ENCODE data around the gene FAM222A. TPM values are rescaled to one million over a fixed set of nuclear protein-coding genes. Genes with fewer than 3 reads are reported as not detected.

FAM222A gene
- total RNA-seq, 1 donor from 2014 or later = 0.73 TPM

GRCh38 chr12:109697270-109697553 is 16.4 kb upstream of the FAM222A start:
- no peak for DNase-seq

GRCh38 chr12:109697877-109698468 is 15.7 kb upstream of the FAM222A start:
- Mint-ChIP-seq H3K4me3 (no peak overlapping the region), H3K27me3 (peaks cover 15% of the 10 kb centered on the region), H3K9me3 (peaks cover 2% of the 10 kb centered on the region), H3K27ac (no peak overlapping the region), H3K36me3 (ENCODE audit: low read depth) (no peaks in the 10 kb centered on the region), H3K4me1 (no peaks in the 10 kb centered on the region)
- POLR2A ChIA-PET = no interaction called here
- TF ChIP-seq CTCF (IDR thresholded peaks at IDR 0.05) = no peak
- ATAC-seq (ENCODE audit: low read depth) = no peak
- CTCF ChIA-PET = no interaction called here
- no peak for DNase-seq
- intact Hi-C loops (cut with micrococcal nuclease) = no loop called here

More at GRCh38 chr12:109697270-109697553, 16.4 kb upstream of the FAM222A start:
- no peak for ATAC-seq (ENCODE audit: low read depth)
- H3K27me3 Mint-ChIP-seq = peaks cover 15% of the 10 kb centered on the region
- H3K4me1 Mint-ChIP-seq = no peaks in the 10 kb centered on the region
- intact Hi-C loops (cut with micrococcal nuclease) = no loop called here
- CTCF ChIA-PET = no interaction called here
- H3K4me3 Mint-ChIP-seq = no peak overlapping the region
- H3K27ac Mint-ChIP-seq = no peak overlapping the region
- TF ChIP-seq CTCF (IDR thresholded peaks at IDR 0.05) = no peak
- POLR2A ChIA-PET = no interaction called here
- no peaks in the 10 kb centered on the region for H3K36me3 Mint-ChIP-seq (ENCODE audit: low read depth)
- H3K9me3 Mint-ChIP-seq = peaks cover 2% of the 10 kb centered on the region

- ChIA-PET POLR2A (no interaction called here), CTCF (no interaction called here)
- peaks cover 12% of the 10 kb centered on the region for H3K27me3 Mint-ChIP-seq
- H3K4me1 Mint-ChIP-seq = no peaks in the 10 kb centered on the region
- H3K27ac Mint-ChIP-seq = no peak overlapping the region
- H3K4me3 Mint-ChIP-seq = no peak overlapping the region
- TF ChIP-seq CTCF (IDR thresholded peaks at IDR 0.05) = no peak
- no peaks in the 10 kb centered on the region for H3K9me3 Mint-ChIP-seq
- DNase-seq (no peak), ATAC-seq (ENCODE audit: low read depth) (no peak)
- intact Hi-C loops (cut with micrococcal nuclease) = no loop called here
- no peaks in the 10 kb centered on the region for H3K36me3 Mint-ChIP-seq (ENCODE audit: low read depth)
Observed at GRCh38 chr12:109698820-109699219, 14.8 kb upstream of the FAM222A start.

GRCh38 chr12:109701064-109701463 is 12.6 kb upstream of the FAM222A start:
- no peak overlapping the region for H3K27ac Mint-ChIP-seq
- H3K9me3 Mint-ChIP-seq = no peaks in the 10 kb centered on the region
- POLR2A ChIA-PET = no interaction called here
- H3K4me3 Mint-ChIP-seq = no peak overlapping the region
- intact Hi-C loops (cut with micrococcal nuclease) = no loop called here
- no peaks in the 10 kb centered on the region for H3K4me1 Mint-ChIP-seq
- no peak for TF ChIP-seq CTCF (IDR thresholded peaks at IDR 0.05)
- no peak for DNase-seq
- CTCF ChIA-PET = no interaction called here
- ATAC-seq (ENCODE audit: low read depth) = no peak
- H3K27me3 Mint-ChIP-seq = peaks cover 14% of the 10 kb centered on the region
- H3K36me3 Mint-ChIP-seq (ENCODE audit: low read depth) = no peaks in the 10 kb centered on the region

GRCh38 chr12:109702111-109702841 is 11.3 kb upstream of the FAM222A start:
- peaks cover 19% of the 10 kb centered on the region for H3K27me3 Mint-ChIP-seq
- ATAC-seq (ENCODE audit: low read depth) (no peak), DNase-seq (no peak)
- no peaks in the 10 kb centered on the region for H3K9me3 Mint-ChIP-seq
- intact Hi-C loops (cut with micrococcal nuclease) = no loop called here
- no peaks in the 10 kb centered on the region for H3K4me1 Mint-ChIP-seq
- POLR2A ChIA-PET = no interaction called here
- H3K4me3 Mint-ChIP-seq = no peak overlapping the region
- no peaks in the 10 kb centered on the region for H3K36me3 Mint-ChIP-seq (ENCODE audit: low read depth)
- H3K27ac Mint-ChIP-seq = no peak overlapping the region
- CTCF ChIA-PET = no interaction called here
- TF ChIP-seq CTCF (IDR thresholded peaks at IDR 0.05) = no peak

Measured in activated B cell treated with CpG ODN at 0.5 μM for 24 hours (primary cell).